LNCaP clone FGC (cell line): ENCODE measurements around the gene NAALADL2.
A peak's percentile ranks its signal among the peaks of the same experiment; 100 is the strongest.

Experiments used
- DNase-seq: peaks from one replicate; pipeline ENCODE4 v3.0.0-alpha.2; 2011; ENCODE audit warnings: low read depth
- H3K4me3 ChIP-seq: 2 replicates; pipeline ENCODE4 v1.5.1; 2011; ENCODE audit warnings: mild to moderate bottlenecking, low read depth, low read length, control low read depth
- TF ChIP-seq, protein P1 (sequence below): IDR thresholded peaks from 2 replicates; pipeline ENCODE4 v1.5.1; 2012; ENCODE audit warnings: mild to moderate bottlenecking; ENCODE audit not compliant: control insufficient read depth, insufficient read depth; ENCODE audit errors: extremely low read depth

Gene NAALADL2

GRCh38 chr3:175257123-175257522 is 398.0 kb downstream of the NAALADL2 start:
- TF ChIP-seq, protein P1, sequence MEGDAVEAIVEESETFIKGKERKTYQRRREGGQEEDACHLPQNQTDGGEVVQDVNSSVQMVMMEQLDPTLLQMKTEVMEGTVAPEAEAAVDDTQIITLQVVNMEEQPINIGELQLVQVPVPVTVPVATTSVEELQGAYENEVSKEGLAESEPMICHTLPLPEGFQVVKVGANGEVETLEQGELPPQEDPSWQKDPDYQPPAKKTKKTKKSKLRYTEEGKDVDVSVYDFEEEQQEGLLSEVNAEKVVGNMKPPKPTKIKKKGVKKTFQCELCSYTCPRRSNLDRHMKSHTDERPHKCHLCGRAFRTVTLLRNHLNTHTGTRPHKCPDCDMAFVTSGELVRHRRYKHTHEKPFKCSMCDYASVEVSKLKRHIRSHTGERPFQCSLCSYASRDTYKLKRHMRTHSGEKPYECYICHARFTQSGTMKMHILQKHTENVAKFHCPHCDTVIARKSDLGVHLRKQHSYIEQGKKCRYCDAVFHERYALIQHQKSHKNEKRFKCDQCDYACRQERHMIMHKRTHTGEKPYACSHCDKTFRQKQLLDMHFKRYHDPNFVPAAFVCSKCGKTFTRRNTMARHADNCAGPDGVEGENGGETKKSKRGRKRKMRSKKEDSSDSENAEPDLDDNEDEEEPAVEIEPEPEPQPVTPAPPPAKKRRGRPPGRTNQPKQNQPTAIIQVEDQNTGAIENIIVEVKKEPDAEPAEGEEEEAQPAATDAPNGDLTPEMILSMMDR: no peak
- no peak for DNase-seq
- H3K4me3 ChIP-seq: no peak overlapping the region

DNA sequence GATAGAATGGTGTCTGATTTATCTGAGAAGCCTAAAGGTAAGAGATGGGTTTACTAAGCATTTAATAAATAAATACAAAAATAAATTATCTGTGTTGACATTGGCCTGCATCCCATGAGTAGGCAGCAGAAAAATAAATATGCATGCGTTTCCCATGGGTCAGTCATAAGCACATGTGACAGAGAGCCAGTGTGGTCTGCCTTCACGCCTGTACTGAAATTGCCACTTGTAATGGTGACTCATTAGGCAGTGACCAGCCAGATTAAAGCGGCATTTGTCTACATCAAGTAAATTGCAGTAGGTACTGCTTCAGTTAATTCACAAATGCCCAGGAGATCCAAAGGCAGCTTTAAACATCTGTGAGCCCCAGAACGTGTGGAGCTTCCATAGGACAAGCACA is 399.6 kb downstream of the NAALADL2 start:
- TF ChIP-seq, protein P1: no peak

DNA sequence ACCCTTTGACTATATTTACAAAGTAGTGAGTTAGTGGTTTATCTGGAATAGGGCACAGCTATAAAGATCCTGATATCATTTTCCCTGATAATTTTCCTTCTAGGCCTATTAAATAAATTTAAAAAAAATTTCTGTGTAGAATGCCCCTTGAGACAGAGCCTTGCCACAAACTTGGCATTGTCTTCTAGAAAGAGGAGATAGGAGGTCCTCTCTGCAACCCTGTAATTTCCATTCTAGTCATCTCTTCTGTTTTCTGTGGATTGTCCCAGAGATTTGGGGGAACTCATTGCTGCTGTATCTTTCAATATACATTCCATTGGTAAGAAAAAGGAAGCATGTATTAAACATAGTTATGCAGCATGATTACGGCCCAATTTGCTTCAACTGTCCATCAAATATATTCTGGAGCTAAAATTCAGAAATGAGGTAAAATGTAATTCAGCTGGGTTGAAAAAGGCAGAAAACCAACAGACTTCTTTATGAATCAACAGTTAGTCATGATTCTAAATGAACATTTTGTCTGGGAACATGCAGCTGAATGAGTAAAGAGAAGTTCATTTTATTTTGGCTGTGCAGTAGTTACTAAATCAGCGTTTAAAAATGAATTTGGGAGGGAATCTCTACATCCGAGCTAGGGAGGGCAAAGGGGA is 401.1 kb downstream of the NAALADL2 start:
- no peak for DNase-seq
- H3K4me3 ChIP-seq: no peak overlapping the region
- TF ChIP-seq, protein P1: no peak

More for the DNA sequence above, 399.6 kb downstream of the NAALADL2 start:
- no peak overlapping the region for H3K4me3 ChIP-seq
- DNase-seq: peak; percentile 66

DNA sequence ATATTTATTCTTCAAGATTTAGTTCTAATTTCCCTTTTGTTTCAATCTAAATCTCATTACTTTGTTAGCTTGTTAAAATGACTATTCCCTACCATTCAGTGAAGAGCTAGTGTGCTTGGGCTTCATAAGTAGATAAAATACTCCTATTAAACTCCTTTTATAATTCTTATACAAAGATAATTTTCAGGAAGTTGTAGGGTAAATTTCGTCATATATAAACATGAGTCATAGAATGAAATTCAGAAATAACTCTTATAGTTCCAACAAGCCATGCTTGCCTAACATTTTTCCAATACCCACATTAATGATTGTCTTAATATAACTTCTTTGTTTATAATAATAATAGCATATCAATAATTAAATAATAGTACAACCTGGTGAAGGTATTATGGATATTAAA is 407.3 kb downstream of the NAALADL2 start:
- TF ChIP-seq, protein P1: no peak
- DNase-seq: no peak
- no peak overlapping the region for H3K4me3 ChIP-seq

DNA sequence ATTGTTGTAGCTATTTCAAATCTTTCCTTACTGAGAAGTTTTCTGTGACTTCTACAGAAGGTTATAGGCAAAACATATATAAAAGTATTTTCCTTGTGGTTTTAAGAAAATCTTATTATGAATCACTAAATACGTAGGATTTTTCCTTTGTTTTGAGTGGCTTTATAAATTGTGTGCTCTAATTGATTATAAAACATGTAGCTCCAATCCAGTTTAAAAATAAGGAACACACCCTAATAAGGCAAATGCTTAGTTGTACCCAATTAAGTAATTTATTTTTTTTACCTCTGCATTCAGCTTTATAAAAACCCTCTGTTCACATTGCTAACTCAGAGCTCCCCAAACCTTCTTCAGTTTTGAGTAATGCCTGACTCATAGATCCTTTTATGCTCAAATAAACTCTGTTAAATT is 408.0 kb downstream of the NAALADL2 start:
- TF ChIP-seq, protein P1: no peak
- H3K4me3 ChIP-seq: no peak overlapping the region
- DNase-seq: no peak

- no peak for DNase-seq
- no peak overlapping the region for H3K4me3 ChIP-seq
- TF ChIP-seq, protein P1: no peak
These were observed 408.4 kb downstream of the NAALADL2 start for GRCh38 chr3:175267561-175267960.

GRCh38 chr3:175269394-175269793 is 410.3 kb downstream of the NAALADL2 start:
- DNase-seq: no peak
- H3K4me3 ChIP-seq: no peak overlapping the region
- TF ChIP-seq, protein P1: no peak
